Retina (tissue), 1 donor: ENCODE measurements around the gene PPY.
"Not testable (repeated sequence)": the region's sequence is repeated elsewhere in the genome, so short reads cannot be mapped to it uniquely, and the experiment has no call there.

Source experiments
- DNase-seq: peaks from one replicate; pipeline ENCODE4 v3.0.0-alpha.2; 2016

PPY gene

GRCh38 chr17:43928609-43929008, 13.7 kb downstream of the PPY start:
- DNase-seq, result no peak

GRCh38 chr17:43927929-43928328, 14.3 kb downstream of the PPY start:
- not testable (repeated sequence) for DNase-seq

GRCh38 chr17:43927060-43927864, 15.0 kb downstream of the PPY start:
- peak; percentile 59 for DNase-seq

- no peak for DNase-seq
Measured at GRCh38 chr17:43924558-43924957, 17.7 kb downstream of the PPY start.

GRCh38 chr17:43920500-43921095, 21.7 kb downstream of the PPY start:
- DNase-seq, result no peak

- DNase-seq, result no peak
Measured at GRCh38 chr17:43918026-43918389, 24.3 kb downstream of the PPY start.

- peak; percentile 81 for DNase-seq
Measured at GRCh38 chr17:43917348-43918025, 24.8 kb downstream of the PPY start.

- no peak for DNase-seq
Measured at GRCh38 chr17:43917016-43917347, 25.3 kb downstream of the PPY start.

GRCh38 chr17:43916385-43916784, 25.9 kb downstream of the PPY start:
- no peak for DNase-seq

GRCh38 chr17:43915559-43915958, 26.7 kb downstream of the PPY start:
- no peak for DNase-seq

- DNase-seq, result no peak
Measured at GRCh38 chr17:43914451-43914850, 27.8 kb downstream of the PPY start.

- no peak for DNase-seq
Measured at GRCh38 chr17:43913584-43913983, 28.7 kb downstream of the PPY start.

GRCh38 chr17:43912635-43913304, 29.5 kb downstream of the PPY start:
- DNase-seq, result no peak

GRCh38 chr17:43911904-43912303, 30.4 kb downstream of the PPY start:
- DNase-seq, result no peak

- DNase-seq, result no peak
Measured at GRCh38 chr17:43909537-43910231, 32.6 kb downstream of the PPY start.

- peak; percentile 89 for DNase-seq
Measured at GRCh38 chr17:43907998-43908721, 34.1 kb downstream of the PPY start.

GRCh38 chr17:43907425-43907981, 34.8 kb downstream of the PPY start, which contains the start of gene MPP2:
Gene MPP2 (minus strand): TSS chr17:43907536. CDS start chr17:43904460, 3,076 bp downstream.
- DNase-seq, result peak; percentile 98

- DNase-seq, result no peak
Measured at GRCh38 chr17:43906951-43907424, 35.3 kb downstream of the PPY start.

GRCh38 chr17:43905985-43906852, 36.1 kb downstream of the PPY start:
- DNase-seq, result peak; percentile 93

GRCh38 chr17:43905400-43905984, 36.8 kb downstream of the PPY start:
- no peak for DNase-seq
